BJ (cell line): ENCODE measurements around the gene ROMO1. TPM values are rescaled to one million over a fixed set of nuclear protein-coding genes. Genes with fewer than 3 reads are reported as not detected.

ENCODE experiments used
- CTCF ChIA-PET: fragments of 350-600 bp; formaldehyde crosslinking; extraction: SDS; loops from one replicate; lab custom pipeline; 2021; ENCODE audit warnings: antibody characterized with exemption, inconsistent platforms; lab: Yijun Ruan, JAX
- POLR2A ChIA-PET: fragments of 300-600 bp; sonication (Branson Sonifier 250); formaldehyde crosslinking; extraction: SDS; loops from one replicate; lab custom pipeline; 2021; ENCODE audit warnings: antibody characterized with exemption; lab: Charles Lee
- DNase-seq: peaks from one replicate; pipeline ENCODE4 v3.0.0-alpha.2; 2011; ENCODE audit warnings: low read depth
- H3K27me3 ChIP-seq: 2 replicates; pipeline ENCODE4 v1.6.0; 2011; ENCODE audit warnings: low read length; ENCODE audit not compliant: control insufficient read depth, insufficient read depth
- H3K36me3 ChIP-seq: 2 replicates; pipeline ENCODE4 v1.5.1; 2011; ENCODE audit warnings: low read length; ENCODE audit not compliant: control insufficient read depth, insufficient read depth
- H3K4me3 ChIP-seq: 2 replicates; pipeline ENCODE4 v1.5.1; 2011; ENCODE audit warnings: low read depth, mild to moderate bottlenecking, control low read depth, low read length
- polyA plus RNA-seq: library from polyadenylated mRNA; depleted of rRNA; stranded (reverse); fragments of >200 nt; gene quantifications from 2 replicates; pipeline ENCODE4 v1.2.3, GENCODE V29; 2011
- TF ChIP-seq, protein P1 (sequence below): IDR thresholded peaks from 2 replicates; pipeline ENCODE4 v1.5.1; 2011; ENCODE audit warnings: low read depth, mild to moderate bottlenecking, control low read depth, inconsistent platforms, low read length, moderate library complexity; ENCODE audit not compliant: insufficient read depth

The ROMO1 gene
- polyA plus RNA-seq, 1 experiment, result 399 TPM

DNA sequence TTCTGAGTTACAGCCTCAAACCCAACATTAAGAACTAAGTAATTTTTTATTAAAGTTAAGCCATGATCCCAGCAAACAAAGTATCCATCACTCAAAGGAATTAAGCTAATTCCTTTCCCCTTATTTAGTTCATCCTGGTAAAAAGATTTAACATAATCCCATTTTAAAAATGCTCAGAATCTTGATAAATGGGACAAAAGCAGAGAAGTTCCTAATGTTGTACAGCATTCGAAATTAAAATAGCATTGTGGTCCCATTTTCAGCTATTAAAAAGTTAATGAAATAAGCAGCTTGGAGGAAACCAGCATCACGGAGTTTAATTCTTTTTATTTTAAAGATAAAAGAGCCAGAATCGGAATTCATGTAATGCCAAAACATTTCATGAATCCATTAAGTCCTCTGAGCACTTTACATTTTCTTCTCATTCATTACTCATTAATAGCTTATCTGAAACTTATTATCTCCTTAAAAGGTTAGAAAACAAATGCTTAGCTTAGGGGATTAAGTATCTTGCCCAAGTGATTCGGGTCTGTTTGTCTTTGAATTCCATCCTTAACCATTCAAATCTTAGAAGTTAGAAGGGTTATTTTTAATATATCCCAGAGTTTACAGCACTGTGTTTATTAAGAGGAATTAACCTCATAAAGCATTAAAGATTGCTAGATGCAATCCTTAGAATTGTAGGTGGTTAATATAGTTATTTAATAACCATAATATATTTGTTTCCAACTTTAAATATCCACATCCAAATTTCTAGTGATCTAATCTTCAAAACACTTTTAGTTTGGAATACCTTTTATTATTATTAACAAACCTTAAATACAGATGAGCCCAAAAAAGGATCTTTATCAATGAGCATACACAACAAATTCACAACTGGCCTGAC is 31.6 kb downstream of the ROMO1 start:
- no peak overlapping the region for H3K4me3 ChIP-seq
- TF ChIP-seq, protein P1, sequence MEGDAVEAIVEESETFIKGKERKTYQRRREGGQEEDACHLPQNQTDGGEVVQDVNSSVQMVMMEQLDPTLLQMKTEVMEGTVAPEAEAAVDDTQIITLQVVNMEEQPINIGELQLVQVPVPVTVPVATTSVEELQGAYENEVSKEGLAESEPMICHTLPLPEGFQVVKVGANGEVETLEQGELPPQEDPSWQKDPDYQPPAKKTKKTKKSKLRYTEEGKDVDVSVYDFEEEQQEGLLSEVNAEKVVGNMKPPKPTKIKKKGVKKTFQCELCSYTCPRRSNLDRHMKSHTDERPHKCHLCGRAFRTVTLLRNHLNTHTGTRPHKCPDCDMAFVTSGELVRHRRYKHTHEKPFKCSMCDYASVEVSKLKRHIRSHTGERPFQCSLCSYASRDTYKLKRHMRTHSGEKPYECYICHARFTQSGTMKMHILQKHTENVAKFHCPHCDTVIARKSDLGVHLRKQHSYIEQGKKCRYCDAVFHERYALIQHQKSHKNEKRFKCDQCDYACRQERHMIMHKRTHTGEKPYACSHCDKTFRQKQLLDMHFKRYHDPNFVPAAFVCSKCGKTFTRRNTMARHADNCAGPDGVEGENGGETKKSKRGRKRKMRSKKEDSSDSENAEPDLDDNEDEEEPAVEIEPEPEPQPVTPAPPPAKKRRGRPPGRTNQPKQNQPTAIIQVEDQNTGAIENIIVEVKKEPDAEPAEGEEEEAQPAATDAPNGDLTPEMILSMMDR, result no peak
- no peaks in the 10 kb centered on the region for H3K27me3 ChIP-seq
- ChIA-PET POLR2A (interaction anchor here (1.1 kb wide), 1 partner anchor 222 kb away, joined by 5 read pairs; no protein-coding TSS in a partner anchor), CTCF (interaction anchor here (0.8 to 1.2 kb wide), 2 partner anchors 9 to 11 kb away, joined by 3 to 4 read pairs; no protein-coding TSS in a partner anchor)
- H3K36me3 ChIP-seq, result peaks cover 19% of the 10 kb centered on the region
- no peak for DNase-seq

DNA sequence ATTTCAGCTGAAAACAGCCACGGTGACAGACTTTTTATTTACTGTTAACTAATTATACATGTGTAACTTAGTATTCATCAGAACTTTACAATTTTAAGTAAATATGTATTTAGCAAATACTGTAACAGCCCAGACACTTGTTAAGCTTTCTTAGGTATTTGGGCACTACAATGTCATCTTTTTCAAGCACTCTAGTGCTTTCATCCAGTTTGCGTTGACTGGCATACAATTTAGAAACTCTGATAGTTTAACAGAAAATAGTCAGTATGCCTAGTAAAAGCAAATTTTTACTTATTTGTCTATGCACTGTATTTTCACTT is 32.2 kb downstream of the ROMO1 start:
- H3K27me3 ChIP-seq, result no peaks in the 10 kb centered on the region
- TF ChIP-seq, protein P1, result no peak
- DNase-seq, result no peak
- H3K4me3 ChIP-seq, result no peak overlapping the region
- CTCF ChIA-PET, result no interaction called here
- H3K36me3 ChIP-seq, result peaks cover 19% of the 10 kb centered on the region
- POLR2A ChIA-PET, result interaction anchor here (1.1 kb wide), 1 partner anchor 222 kb away, joined by 5 read pairs; no protein-coding TSS in a partner anchor

DNA sequence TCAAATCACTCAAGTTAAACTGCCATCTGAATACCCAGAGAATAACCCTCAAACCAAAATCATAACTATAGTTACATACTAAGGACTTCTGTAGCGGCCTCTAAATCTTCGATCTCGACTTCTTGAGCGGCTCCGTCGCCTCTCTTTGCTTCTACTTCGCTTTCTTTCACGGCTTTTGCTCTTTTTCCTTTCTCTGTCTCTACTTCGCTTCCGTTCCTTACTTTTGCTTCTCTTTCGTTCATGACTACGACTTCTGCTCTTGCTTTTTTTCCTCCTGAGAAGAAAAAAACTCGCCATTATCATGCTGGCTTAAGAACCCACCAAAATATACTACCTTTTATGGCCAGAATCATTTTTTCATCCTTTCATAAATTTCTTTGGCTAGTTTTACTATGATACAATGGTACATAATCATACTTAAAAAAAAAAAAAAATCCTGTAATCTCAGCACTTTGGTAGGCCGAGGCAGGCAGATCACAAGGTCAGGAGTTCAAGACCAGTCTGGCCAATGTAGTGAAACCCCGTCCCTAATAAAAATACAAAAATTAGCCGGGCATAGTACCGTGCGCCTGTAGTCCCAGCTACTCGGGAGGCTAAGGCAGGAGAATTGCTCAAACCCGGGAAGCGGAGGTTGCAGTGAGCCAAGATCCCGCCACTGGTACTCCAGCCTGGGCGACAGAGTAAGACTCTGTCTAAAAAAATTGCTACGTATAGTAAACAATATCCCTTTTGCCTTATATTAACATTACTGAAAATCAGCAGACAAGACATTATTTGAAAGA is 32.8 kb downstream of the ROMO1 start:
- TF ChIP-seq, protein P1, result no peak
- Histone ChIP-seq H3K36me3 (peaks cover 16% of the 10 kb centered on the region), H3K4me3 (no peak overlapping the region), H3K27me3 (no peaks in the 10 kb centered on the region)
- CTCF ChIA-PET, result no interaction called here
- DNase-seq, result no peak
- POLR2A ChIA-PET, result no interaction called here

DNA sequence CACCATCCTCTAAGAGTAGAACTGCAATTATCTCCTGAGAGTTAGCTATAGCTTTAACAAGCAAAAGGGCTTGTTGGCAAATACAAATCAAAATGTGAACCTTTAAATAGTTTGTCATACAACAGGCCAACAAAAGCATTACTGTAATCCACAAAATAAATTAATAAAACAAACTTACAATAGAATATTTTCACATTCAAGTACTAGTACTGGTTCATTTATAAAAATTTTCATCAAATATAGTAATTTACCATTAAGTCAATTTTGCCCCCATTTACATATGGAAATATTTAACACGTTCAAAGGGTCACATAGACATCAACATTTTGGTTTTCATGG is 33.4 kb downstream of the ROMO1 start:
- no peak overlapping the region for H3K4me3 ChIP-seq
- TF ChIP-seq, protein P1, result no peak
- POLR2A ChIA-PET, result no interaction called here
- CTCF ChIA-PET, result no interaction called here
- no peaks in the 10 kb centered on the region for H3K27me3 ChIP-seq
- DNase-seq, result no peak
- peaks cover 16% of the 10 kb centered on the region for H3K36me3 ChIP-seq

DNA sequence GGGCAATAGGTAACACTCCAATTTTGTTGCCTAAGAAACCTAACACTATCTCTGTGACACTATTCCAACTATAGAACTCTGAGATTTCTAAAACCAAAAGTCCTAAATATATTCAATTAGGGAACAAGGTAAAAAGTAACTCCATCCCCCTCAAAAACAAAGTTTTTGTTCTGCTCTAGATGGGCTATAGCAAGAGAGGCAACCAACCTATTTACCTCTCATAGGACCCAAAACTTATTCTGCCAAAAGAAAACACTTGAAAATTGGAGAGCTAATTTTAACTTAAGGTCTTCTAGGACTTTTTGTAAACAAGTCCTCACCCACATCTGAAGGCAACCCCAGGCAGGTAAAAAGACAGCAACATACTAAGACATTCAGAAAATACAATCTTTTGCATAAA is 35.2 kb downstream of the ROMO1 start:
- TF ChIP-seq, protein P1, result no peak
- ChIA-PET CTCF (interaction anchor here (1.0 kb wide), 1 partner anchor 9 kb away, joined by 4 read pairs; no protein-coding TSS in a partner anchor), POLR2A (interaction anchor here (0.6 kb wide), 1 partner anchor 10 kb away, joined by 3 read pairs; no protein-coding TSS in a partner anchor)
- H3K27me3 ChIP-seq, result no peaks in the 10 kb centered on the region
- H3K36me3 ChIP-seq, result peaks cover 17% of the 10 kb centered on the region
- H3K4me3 ChIP-seq, result no peak overlapping the region
- no peak for DNase-seq
